Spinal cord (tissue), 10 donors: Measurements from ENCODE around the gene CPLX4. TPM values are rescaled to one million over a fixed set of nuclear protein-coding genes. Genes with fewer than 3 reads are reported as not detected.

ENCODE experiments used
- DNase-seq, 6 donors: peaks; one replicate each; pipeline versions ENCODE4 v3.0.0 to v3.0.0-alpha.2; 2013 to 2015; ENCODE audit warnings: low spot score in 6 of 6, low read depth in 4 of 6
- H3K27ac ChIP-seq: one replicate; pipeline ENCODE4 v1.5.1; 2013; ENCODE audit warnings: low read depth, low read length, control low read depth
- H3K27me3 ChIP-seq: one replicate; pipeline ENCODE4 v1.6.1; 2013; ENCODE audit warnings: low read length; ENCODE audit not compliant: control insufficient read depth, insufficient read depth
- H3K36me3 ChIP-seq: one replicate; pipeline ENCODE4 v1.6.1; 2013; ENCODE audit warnings: low read length; ENCODE audit not compliant: control insufficient read depth, insufficient read depth
- H3K4me1 ChIP-seq: one replicate; pipeline ENCODE4 v1.6.1; 2013; ENCODE audit warnings: low read length; ENCODE audit not compliant: control insufficient read depth, insufficient read depth
- H3K4me3 ChIP-seq: one replicate; pipeline ENCODE4 v1.5.1; 2013; ENCODE audit warnings: low read depth, low read length, control low read depth
- H3K9me3 ChIP-seq: one replicate; pipeline ENCODE4 v1.6.1; 2013; ENCODE audit warnings: low read length; ENCODE audit not compliant: control insufficient read depth, insufficient read depth
- WGBS: methylation state at CpG from one replicate; pipeline ENCODE4 v1.1.5; 2013; ENCODE audit warnings: missing lambda C conversion rate; ENCODE audit not compliant: insufficient coverage; 5-methylcytosine and 5-hydroxymethylcytosine counted together
- polyA plus RNA-seq, 2 donors: library from polyadenylated mRNA; unstranded; fragments of 120-200 nt; gene quantifications; one replicate each; pipeline ENCODE4 v1.2.1, GENCODE V29; 2013; ENCODE audit not compliant: insufficient read length in 2 of 2
- total RNA-seq, 2 donors: library from RNA; depleted of rRNA in 1 of 2; stranded (reverse); fragments of 120-200 nt in 1 of 2; fragments of >200 nt in 1 of 2; gene quantifications; one replicate each; pipeline versions ENCODE4 v1.2.3 to v1.2.4, GENCODE V29; 2013 to 2014
- donor health status: healthy.

CPLX4 gene
- total and polyA plus RNA-seq, 4 donors, result 0.20 to 0.35 (median 0.25) TPM

- DNase-seq, result no peak
- Histone ChIP-seq H3K27me3 (no peaks in the 10 kb centered on the region), H3K4me3 (no peak overlapping the region), H3K27ac (no peak overlapping the region), H3K9me3 (no peaks in the 10 kb centered on the region), H3K36me3 (peaks cover 13% of the 10 kb centered on the region), H3K4me1 (no peaks in the 10 kb centered on the region)
- 100% methylated on average over 3 of the region's 4 CpGs for WGBS
These were observed 27.1 kb upstream of the CPLX4 start for GRCh38 chr18:59345556-59345955.

GRCh38 chr18:59344996-59345395 lies 26.5 kb upstream of the CPLX4 start:
- no peak overlapping the region for H3K27ac ChIP-seq
- no peaks in the 10 kb centered on the region for H3K27me3 ChIP-seq
- H3K4me3 ChIP-seq, result no peak overlapping the region
- no peaks in the 10 kb centered on the region for H3K4me1 ChIP-seq
- no CpG with 5 or more reads among the region's 1 CpG for WGBS
- no peak for DNase-seq
- no peaks in the 10 kb centered on the region for H3K9me3 ChIP-seq
- H3K36me3 ChIP-seq, result peaks cover 14% of the 10 kb centered on the region

- no peaks in the 10 kb centered on the region for H3K9me3 ChIP-seq
- no peaks in the 10 kb centered on the region for H3K4me1 ChIP-seq
- H3K27me3 ChIP-seq, result no peaks in the 10 kb centered on the region
- no peak for DNase-seq
- no CpG with 5 or more reads among the region's 2 CpGs for WGBS
- no peak overlapping the region for H3K4me3 ChIP-seq
- H3K36me3 ChIP-seq, result peaks cover 21% of the 10 kb centered on the region
- no peak overlapping the region for H3K27ac ChIP-seq
These were observed 25.5 kb upstream of the CPLX4 start for GRCh38 chr18:59343926-59344325.

- Histone ChIP-seq H3K27ac (no peak overlapping the region), H3K4me3 (no peak overlapping the region), H3K27me3 (no peaks in the 10 kb centered on the region), H3K36me3 (peaks cover 12% of the 10 kb centered on the region), H3K4me1 (no peaks in the 10 kb centered on the region), H3K9me3 (no peaks in the 10 kb centered on the region)
- DNase-seq, result no peak
These were observed 22.4 kb upstream of the CPLX4 start for GRCh38 chr18:59340817-59341216.

- no CpG with 5 or more reads among the region's 2 CpGs for WGBS
- Histone ChIP-seq H3K9me3 (no peaks in the 10 kb centered on the region), H3K36me3 (peaks cover 9% of the 10 kb centered on the region), H3K4me1 (no peaks in the 10 kb centered on the region), H3K4me3 (no peak overlapping the region), H3K27me3 (no peaks in the 10 kb centered on the region), H3K27ac (no peak overlapping the region)
- no peak for DNase-seq
These were observed 21.9 kb upstream of the CPLX4 start for GRCh38 chr18:59340312-59340711.

- H3K27ac ChIP-seq, result no peak overlapping the region
- DNase-seq, result no peak
- H3K4me3 ChIP-seq, result no peak overlapping the region
- no peaks in the 10 kb centered on the region for H3K4me1 ChIP-seq
- no peaks in the 10 kb centered on the region for H3K36me3 ChIP-seq
- no peaks in the 10 kb centered on the region for H3K27me3 ChIP-seq
- no peaks in the 10 kb centered on the region for H3K9me3 ChIP-seq
- no CpG with 5 or more reads among the region's 3 CpGs for WGBS
These were observed 14.5 kb upstream of the CPLX4 start for GRCh38 chr18:59332986-59333385.

GRCh38 chr18:59328683-59329082 lies 10.2 kb upstream of the CPLX4 start:
- Histone ChIP-seq H3K27ac (no peak overlapping the region), H3K9me3 (no peaks in the 10 kb centered on the region), H3K27me3 (no peaks in the 10 kb centered on the region), H3K4me1 (peaks cover 8% of the 10 kb centered on the region), H3K36me3 (no peaks in the 10 kb centered on the region), H3K4me3 (no peak overlapping the region)
- no peak for DNase-seq
- no CpG with 5 or more reads among the region's 2 CpGs for WGBS

GRCh38 chr18:59325965-59326364 lies 7.5 kb upstream of the CPLX4 start:
- no peaks in the 10 kb centered on the region for H3K9me3 ChIP-seq
- no peak for DNase-seq
- H3K36me3 ChIP-seq, result no peaks in the 10 kb centered on the region
- WGBS, result 100% methylated on average over 1 of the region's 1 CpG
- H3K4me3 ChIP-seq, result no peak overlapping the region
- H3K27ac ChIP-seq, result no peak overlapping the region
- no peaks in the 10 kb centered on the region for H3K27me3 ChIP-seq
- H3K4me1 ChIP-seq, result peaks cover 8% of the 10 kb centered on the region

GRCh38 chr18:59324623-59324971 lies 6.1 kb upstream of the CPLX4 start:
- Histone ChIP-seq H3K36me3 (no peaks in the 10 kb centered on the region), H3K27me3 (no peaks in the 10 kb centered on the region), H3K4me3 (no peak overlapping the region), H3K9me3 (no peaks in the 10 kb centered on the region), H3K4me1 (peaks cover 8% of the 10 kb centered on the region), H3K27ac (no peak overlapping the region)
- WGBS, result 91% methylated on average over 3 of the region's 4 CpGs
- no peak for DNase-seq

GRCh38 chr18:59323931-59324622 lies 5.6 kb upstream of the CPLX4 start:
- Histone ChIP-seq H3K4me1 (peaks cover 8% of the 10 kb centered on the region), H3K4me3 (no peak overlapping the region)
- 59% methylated on average over 3 of the region's 7 CpGs for WGBS

More at GRCh38 chr18:59323931-59324622, 5.6 kb upstream of the CPLX4 start:
- H3K36me3 ChIP-seq, result no peaks in the 10 kb centered on the region
- no peaks in the 10 kb centered on the region for H3K27me3 ChIP-seq
- no peak overlapping the region for H3K27ac ChIP-seq
- DNase-seq, result peak in 2 of 6 donors; percentile 62 to 73
- H3K9me3 ChIP-seq, result no peaks in the 10 kb centered on the region
